Suppressor macrophage treated with lipopolysaccharide for 1 hour (primary cell): ENCODE results near the gene TNFRSF6B.
A peak's percentile ranks its signal among the peaks of the same experiment; 100 is the strongest.
"Not testable (repeated sequence)": the region's sequence is repeated elsewhere in the genome, so short reads cannot be mapped to it uniquely, and the experiment has no call there.

ENCODE experiments used
- DNase-seq, 3 donors: peaks; one replicate each; pipeline ENCODE4 v3.0.0-alpha.2; 2020 to 2022

The TNFRSF6B gene

DNA sequence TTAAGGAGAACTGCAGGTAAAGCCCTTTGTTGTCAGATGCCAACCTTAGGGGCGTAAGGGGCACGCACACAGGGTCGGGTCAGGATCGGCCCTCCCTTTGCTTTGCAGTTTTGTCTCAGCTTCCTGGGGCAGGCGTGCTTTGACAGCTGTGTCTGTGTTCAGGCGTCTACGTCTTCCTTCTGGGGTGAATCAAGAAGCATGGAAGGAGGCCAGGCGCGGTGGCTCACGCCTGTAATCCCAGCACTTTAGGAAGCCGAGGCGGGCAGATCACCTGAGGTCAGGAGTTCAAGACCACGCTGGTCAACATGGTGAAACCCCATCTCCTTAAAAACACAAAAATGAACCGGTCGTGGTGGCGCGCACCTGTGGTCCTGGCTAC is 12.7 kb downstream of the TNFRSF6B start:
- no peak for DNase-seq

DNA sequence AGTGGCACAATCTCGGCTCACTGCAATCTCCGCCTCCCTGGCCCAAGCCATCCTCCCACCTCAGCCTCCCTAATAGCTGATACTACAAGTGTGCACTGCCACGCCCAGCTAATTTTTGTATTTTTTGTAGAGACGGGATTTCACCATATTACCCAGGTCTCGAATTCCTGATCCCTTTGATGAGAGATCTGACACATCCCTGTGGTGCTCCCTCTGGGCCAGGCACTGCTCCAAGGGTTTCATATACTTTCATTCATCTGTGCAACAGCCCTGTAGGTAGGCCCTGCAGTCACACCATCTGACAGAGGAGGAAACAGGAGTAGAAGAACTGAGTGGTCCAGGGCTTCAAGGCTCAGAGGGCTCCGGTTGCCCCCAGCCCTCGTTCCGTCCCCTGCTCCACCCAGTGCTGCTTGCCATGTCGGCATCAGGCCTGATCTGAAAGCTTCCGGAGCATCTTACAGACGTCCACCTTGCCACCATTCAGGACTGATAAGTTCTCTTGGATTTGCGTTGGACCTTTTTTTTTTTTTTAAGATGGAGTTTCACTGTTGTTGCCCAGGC is 14.7 kb downstream of the TNFRSF6B start:
- DNase-seq, result no peak

DNA sequence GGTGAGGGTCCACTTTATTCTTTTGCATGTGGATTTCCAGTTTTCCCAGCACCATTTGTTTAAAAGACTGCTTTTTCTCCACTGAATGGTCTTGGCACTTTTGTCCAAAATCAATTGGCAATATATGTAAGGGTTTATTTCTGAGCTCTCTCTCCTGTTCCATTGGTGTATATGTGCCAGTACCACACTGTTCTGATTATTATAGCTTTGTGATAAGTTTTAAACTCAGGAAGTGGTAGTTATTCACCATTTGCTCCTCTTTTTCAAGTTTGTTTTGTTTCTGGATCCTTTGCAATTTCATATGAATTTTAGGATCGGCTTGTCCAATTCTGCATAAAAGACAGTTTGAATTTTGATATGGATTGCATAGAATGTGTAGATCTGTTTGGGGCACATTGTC is 15.7 kb downstream of the TNFRSF6B start:
- DNase-seq, result no peak

DNA sequence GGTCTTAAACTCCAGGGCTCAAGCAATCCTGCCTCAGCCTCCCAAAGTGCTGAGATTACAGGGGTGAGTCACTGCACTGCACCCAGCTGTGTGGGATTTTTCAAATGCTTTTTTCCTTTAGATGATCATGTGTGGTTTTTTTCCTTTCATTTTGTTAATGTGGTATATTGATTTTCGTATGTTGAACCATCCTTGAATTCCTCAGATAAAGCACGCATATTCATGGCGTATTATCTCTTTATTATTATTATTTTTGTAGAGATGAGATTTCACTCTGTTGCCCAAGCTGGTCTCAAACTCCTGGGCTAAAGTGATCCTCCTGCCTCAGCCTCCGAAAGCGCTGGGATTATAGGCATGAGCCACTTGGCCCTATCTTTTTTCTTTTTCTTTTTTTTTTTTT is 18.4 kb downstream of the TNFRSF6B start:
- no peak for DNase-seq

DNA sequence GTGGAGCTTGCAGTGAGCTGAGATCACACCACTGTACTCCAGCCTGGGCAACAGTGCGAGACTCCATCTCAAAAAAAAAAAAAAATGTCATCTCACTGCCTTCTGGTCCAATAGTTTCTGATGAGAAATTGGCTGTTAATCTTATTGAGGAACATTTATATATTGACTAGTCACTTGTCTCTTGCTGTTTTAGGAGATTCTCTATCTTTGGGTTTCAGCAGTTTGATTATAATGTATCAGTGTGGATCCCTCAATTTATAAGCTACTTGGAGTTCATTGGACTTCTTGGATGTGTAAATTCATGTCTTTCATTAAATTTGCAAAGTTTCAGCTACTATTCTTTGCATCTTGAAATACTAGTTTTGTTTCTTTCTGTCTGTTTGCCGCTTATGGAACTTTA is 22.5 kb downstream of the TNFRSF6B start:
- DNase-seq, result no peak

DNA sequence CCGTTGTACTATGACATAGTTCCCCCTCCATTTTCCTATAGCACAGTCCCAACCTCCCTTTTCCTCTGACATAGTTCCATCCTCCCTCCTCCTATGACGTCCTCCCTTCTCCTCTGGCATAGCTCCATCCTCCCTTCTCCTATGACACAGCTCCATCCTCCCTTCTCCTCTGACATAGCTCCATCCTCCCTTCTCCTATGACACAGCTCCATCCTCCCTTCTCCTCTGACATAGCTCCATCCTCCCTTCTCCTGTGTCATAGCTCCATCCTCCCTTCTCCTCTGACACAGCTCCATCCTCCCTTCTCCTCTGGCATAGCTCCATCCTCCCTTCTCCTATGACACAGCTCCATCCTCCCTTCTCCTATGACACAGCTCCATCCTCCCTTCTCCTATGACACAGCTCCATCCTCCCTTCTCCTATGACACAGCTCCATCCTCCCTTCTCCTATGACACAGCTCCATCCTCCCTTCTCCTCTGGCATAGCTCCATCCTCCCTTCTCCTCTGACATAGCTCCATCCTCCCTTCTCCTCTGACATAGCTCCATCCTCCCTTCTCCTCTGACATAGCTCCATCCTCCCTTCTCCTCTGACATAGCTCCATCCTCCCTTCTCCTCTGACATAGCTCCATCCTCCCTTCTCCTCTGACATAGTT is 26.6 kb downstream of the TNFRSF6B start:
- not testable (repeated sequence) for DNase-seq

DNA sequence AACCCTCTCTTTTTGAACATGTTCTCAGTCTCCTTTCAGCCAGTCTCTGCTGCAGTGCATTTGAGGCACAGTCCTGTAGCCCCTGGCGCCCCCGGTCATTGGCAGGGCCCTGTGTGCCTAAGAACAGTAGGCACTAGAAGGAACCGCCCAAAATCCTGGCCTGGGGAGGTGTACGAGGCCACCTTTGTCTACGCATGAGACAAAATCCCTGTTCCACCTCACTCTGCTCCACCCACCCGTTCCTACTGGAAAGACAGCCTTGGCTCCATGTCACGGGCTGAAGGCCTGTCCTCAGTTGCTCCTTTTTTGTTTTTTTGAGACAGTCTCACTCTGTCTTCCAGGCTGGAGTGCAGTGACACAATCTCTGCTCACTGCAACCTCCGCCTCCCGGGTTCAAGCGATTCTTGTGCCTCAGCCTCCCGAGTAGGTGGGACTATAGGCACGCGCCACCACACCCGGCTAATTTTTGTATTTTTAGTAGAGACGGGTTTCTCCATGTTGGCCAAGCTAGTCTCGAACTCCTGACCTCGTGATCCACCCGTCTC is 33.8 kb downstream of the TNFRSF6B start:
- DNase-seq, result peak in 1 of 3 donors; percentile 16

DNA sequence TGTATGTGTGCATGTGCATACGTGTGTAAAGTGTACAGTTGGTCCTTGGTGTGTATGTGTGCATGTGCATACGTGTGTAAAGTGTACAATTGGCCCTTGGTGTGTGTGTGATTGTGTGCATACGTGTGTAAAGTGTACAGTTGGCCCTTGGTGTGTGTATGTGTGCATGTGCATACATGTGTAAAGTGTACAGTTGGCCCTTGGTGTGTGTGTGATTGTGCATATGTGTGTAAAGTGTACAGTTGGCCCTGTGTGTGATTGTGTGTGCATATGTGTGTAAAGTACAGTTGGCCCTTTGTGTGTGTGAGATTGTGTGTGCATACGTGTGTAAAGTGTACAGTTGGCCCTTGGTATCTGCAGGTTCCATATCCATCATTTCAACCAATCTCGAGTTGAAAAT is 35.0 kb downstream of the TNFRSF6B start:
- no peak for DNase-seq

DNA sequence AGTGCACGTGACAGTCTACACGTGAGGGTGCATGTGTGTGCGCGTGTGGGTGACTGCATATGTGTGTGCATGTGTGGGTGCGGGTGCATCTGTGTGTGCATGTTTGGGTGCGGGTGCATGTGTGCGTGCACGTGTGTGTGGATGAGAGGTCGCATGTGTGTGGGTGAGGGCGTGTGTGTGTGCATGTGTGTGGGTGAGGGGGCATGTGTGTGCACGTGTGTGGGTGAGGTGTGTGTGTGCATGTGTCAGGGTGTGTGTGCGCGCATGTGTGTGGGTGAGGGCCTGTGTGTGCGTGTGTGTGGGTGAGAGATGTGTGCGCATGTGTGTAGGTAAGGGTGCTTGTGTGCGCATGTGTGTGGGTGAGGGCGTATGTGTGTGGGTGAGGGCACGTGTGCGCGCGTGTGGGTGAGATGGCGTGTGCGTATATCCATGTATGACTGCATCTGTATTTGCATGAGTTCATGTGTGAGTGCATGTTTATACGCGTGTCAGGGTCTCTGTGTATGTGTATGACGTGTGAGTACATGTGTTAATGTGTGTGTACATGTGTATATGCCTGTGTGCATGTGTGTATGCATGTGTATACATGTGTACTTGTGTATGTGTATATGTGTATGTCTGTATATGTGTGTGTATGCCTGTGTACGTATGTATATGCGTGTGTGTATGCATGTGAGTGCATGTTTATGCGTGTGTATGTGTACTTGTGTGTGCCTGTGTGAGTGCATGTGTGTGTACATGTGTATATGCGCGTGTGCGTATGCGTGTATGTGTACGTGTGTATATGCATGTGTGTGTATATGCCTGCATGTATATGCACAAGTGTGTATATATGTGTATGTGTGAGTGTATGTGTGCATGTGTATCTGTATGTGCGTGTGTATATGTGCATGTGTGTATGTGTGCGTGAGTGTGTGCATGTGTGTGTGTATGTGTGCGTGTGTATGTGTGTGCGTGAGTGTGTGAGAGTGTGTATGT is 36.0 kb downstream of the TNFRSF6B start:
- no peak for DNase-seq

DNA sequence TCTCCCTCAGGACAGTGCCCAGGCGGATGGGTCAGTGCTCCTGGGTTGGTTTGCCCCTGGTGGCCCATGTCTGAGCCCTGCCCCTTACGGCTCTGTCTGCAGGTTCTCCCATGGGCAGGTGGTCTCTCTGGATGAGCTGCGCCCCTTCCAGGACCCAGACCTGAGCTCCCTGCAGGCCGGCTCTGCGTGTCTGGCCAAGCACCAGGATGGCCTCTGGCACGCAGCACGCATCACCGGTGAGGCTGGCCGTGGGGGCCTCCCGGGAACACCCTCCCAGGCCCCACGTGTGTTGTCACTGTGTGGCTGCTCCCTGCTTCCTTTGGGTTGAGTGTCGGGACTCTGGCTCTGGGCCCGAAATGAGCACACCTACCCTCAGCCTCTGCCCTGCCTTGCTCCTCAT is 36.7 kb downstream of the TNFRSF6B start:
- no peak for DNase-seq

DNA sequence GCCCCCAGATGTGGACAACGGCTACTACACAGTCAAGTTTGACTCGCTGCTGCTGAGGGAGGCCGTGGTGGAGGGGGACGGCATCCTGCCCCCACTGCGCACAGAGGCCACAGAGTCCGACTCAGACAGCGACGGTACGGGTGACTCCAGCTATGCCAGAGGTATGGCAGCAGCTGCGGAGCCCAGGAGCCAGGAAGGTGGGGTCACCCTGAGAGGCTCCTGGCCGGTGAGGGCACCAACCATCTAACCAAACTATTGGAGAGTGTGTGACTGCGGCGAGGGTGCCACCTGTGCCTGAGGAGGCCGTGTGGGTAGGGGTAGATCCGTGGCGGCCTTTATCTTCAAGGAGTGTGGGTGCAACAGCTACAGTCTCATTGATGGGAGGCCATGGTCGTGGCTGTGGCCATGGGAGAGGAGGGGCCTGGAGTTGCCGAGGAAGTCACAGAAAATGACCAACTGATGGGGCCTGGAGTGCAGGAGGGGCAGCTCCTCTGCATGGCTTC is 37.2 kb downstream of the TNFRSF6B start:
- DNase-seq, result no peak

DNA sequence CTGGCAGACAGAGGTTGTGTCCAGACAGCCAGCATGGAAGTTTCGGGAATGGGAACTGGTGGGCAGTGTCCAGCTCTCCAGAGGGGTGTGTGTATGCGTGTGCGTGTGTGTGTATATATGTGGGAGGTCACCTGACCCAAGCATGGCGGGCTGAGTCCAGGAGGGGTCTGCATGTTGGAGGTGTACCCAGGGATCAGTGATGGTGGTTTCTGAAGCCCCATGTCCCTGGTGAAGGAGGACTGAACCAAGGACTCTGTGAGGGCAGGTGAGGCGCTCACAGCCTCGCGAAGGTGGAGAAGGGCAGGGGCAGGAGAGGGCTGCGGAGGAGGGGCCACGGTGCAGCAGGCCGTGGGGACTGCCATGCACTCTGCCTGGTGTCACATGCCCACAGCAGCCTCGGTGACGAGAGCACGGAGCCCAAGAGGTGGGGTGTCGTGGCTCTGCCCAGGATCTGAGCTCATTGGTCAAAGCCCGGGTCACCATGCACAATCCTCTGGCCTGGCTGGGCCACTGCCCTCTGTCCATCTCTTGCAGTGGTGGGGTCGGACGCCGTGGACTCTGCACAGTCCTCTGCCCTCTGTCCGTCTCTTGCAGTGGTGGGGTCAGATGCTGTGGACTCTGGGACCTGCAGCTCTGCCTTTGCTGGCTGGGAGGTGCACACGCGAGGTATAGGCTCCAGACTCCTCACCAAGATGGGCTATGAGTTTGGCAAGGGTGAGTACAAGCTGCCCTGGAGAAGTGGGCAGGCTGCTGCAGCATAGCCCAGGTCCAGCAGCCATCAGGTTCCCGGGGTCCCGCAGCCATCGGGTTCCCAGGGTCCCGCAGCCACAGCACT is 37.9 kb downstream of the TNFRSF6B start:
- DNase-seq, result no peak

DNA sequence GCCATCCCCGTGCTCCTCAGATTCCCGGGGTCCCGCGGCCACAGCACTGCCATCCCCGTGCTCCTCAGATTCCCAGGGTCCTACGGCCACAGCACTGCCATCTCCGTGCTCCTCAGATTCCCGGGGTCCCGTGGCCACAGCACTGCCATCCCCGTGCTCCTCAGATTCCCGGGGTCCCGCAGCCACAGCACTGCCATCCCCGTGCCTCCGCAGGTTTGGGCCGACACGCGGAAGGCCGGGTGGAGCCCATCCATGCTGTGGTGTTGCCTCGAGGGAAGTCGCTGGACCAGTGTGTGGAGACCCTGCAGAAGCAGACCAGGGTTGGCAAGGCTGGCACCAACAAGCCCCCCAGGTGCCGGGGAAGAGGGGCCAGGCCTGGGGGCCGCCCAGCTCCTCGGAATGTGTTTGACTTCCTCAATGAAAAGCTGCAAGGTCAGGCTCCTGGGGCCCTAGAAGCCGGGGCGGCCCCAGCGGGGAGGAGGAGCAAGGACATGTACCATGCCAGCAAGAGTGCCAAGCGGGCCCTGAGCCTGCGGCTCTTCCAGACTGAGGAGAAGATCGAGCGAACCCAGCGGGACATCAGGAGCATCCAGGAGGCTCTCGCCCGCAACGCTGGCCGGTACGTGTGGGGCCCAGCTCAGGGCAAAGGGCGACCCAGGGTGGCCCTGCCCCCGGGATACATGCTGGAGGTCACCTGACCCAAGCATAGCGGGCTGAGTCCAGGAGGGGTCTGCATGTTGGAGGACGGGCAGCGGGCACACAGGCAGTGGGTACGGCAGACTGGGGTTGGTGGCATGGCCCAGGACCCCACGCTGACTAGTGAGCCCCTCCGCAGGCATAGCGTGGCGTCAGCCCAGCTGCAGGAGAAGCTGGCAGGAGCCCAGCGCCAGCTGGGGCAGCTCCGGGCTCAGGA is 38.8 kb downstream of the TNFRSF6B start:
- no peak for DNase-seq

DNA sequence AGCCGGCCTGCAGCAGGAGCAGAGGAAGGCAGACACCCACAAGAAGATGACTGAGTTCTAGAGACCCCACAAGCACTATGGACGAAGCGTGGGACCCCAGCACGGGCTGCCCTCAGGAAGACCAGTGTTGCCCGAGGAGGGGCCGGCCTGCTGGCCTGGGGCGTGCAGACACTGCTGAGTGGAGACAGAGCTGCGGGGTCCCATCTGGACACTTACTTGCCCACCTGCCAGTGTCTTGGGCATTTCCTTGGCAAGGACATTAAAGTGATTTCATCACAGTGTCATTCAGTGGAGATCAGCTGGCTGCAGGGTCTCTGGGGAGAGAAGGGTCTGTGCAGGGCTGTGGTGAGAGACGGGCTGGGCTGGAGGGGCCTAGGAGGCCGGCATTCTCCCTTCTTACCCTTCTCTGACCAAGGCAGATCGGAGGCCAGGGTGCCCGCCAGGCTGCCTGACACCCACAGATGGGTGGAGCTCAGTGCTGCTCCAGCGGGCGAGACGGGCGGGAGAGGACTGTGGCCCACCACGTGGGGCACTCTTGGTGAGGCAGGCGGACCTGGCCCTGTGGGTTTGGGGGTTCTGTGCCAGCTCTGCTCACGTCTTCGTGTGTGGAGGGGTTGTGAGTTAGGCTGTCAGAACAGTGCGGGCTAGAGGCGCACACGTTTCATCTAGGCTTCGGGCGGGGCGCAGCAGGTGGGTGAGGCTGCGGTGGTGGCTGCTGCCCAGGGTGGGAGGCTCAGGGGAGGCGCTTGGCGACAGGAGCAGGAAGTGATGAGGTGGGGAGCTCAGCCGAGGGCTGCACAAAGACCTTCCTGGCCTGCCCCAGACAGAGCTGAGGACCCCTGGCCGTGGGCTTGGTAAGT is 39.6 kb downstream of the TNFRSF6B start, which contains the start of gene LIME1:
TSS of gene LIME1 (plus strand) at position 806 of the 860 bp plus-strand sequence. CDS start 886 bp downstream, outside the sequence.
- DNase-seq, result peak in 1 of 3 donors; percentile 16

DNA sequence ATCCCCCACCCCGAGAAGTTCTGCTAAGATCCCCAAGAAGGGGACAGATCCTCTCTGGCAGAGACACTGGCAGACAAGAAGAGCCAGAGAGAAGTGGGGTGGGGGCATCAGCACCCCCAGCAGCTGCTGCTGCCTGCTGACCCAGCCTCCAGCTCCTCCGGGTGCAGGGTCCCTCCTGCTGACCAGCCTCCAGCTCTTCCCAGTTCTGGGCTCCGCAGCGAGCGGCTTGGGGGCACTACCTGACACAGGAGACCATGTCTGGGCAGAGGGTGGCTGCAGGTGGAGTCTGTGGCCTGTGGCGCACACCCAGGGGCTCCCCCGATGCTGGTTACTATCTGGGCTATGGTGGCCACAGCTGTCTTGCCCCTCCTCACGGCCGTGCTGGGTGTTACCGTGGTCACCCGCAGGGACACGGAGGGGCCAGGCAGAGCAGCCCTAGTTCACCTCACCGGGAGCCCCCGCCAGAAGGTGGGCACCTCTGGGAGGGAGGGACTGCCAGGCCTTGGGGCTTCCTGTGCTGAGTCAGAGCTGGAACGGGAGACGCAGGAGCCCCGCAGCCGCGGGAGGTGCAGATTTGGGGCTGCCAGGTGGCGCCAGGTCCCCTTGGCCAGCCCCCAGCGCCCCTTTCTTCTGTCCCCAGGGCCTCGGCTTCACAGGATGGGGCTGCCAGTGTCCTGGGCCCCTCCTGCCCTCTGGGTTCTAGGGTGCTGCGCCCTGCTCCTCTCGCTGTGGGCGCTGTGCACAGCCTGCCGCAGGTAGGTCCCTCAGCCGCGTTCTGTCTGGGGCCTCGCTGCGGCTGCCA is 40.6 kb downstream of the TNFRSF6B start:
- peak in 1 of 3 donors; percentile 9 for DNase-seq

DNA sequence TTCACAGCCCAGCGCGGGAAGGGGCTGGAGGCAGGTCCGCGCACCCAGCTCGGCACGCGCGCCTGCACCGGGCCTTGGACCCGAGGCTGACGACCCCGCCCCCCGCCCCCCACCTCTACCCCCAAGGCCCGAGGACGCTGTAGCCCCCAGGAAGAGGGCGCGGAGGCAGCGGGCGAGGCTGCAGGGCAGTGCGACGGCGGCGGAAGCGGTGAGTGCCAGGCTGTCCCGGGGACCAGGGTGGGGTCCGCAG is 41.2 kb downstream of the TNFRSF6B start:
- DNase-seq, result no peak

DNA sequence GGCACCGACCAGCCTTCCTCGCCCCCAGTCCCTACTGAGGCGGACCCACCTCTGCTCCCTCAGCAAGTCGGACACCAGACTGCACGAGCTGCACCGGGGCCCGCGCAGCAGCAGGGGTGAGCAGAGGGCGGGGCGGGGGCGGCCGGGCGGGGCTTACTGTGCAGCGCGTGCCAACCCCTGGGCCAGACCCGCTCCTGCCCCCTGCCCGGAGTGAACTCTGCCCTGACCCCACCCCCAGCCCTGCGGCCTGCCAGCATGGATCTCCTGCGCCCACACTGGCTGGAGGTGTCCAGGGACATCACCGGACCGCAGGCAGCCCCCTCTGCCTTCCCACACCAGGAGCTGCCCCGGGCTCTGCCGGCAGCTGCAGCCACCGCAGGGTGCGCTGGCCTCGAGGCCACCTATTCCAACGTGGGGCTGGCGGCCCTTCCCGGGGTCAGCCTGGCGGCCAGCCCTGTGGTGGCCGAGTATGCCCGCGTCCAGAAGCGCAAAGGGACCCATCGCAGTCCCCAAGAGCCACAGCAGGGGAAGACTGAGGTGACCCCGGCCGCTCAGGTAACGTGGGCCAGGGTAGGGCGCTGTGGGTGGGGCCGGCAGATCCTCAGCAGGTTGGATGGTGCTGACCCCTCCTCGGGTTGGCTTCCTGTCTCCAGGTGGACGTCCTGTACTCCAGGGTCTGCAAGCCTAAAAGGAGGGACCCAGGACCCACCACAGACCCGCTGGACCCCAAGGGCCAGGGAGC is 41.7 kb downstream of the TNFRSF6B start:
- peak in 2 of 3 donors; percentile 13 to 36 for DNase-seq

DNA sequence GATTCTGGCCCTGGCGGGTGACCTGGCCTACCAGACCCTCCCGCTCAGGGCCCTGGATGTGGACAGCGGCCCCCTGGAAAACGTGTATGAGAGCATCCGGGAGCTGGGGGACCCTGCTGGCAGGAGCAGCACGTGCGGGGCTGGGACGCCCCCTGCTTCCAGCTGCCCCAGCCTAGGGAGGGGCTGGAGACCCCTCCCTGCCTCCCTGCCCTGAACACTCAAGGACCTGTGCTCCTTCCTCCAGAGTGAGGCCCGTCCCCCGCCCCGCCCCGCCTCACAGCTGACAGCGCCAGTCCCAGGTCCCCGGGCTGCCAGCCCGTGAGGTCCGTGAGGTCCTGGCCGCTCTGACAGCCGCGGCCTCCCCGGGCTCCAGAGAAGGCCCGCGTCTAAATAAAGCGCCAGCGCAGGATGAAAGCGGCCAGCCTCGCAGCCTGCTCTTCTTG is 42.3 kb downstream of the TNFRSF6B start:
- DNase-seq, result peak in 2 of 3 donors; percentile 43 to 62
